Parathyroid adenoma (tissue), 2 donors: Measurements from ENCODE around the gene PRMT3.

Source experiments
- H2AFZ ChIP-seq: fragments of 300-600 bp; sonication (generic); one replicate; pipeline ENCODE4 v1.7.0; 2017; ENCODE audit warnings: antibody characterized with exemption, mild to moderate bottlenecking
- H3K27ac ChIP-seq: fragments of 300-600 bp; sonication (generic); one replicate; pipeline ENCODE4 v1.7.0; 2017
- H3K27me3 ChIP-seq: fragments of 300-600 bp; sonication (generic); one replicate; pipeline ENCODE4 v1.7.0; 2017; ENCODE audit warnings: low read length; ENCODE audit not compliant: control insufficient read depth, insufficient read depth
- H3K36me3 ChIP-seq: fragments of 300-600 bp; sonication (generic); one replicate; pipeline ENCODE4 v1.7.0; 2017; ENCODE audit warnings: low read length; ENCODE audit not compliant: control insufficient read depth, insufficient read depth
- H3K4me1 ChIP-seq: fragments of 300-600 bp; sonication (generic); one replicate; pipeline ENCODE4 v1.7.0; 2017; ENCODE audit warnings: control low read depth
- H3K4me2 ChIP-seq: fragments of 300-600 bp; sonication (generic); one replicate; pipeline ENCODE4 v1.7.0; 2017; ENCODE audit warnings: low read length
- H3K4me3 ChIP-seq: fragments of 300-600 bp; sonication (generic); one replicate; pipeline ENCODE4 v1.7.0; 2017; ENCODE audit warnings: low read depth, low read length
- H3K79me2 ChIP-seq: fragments of 300-600 bp; sonication (generic); one replicate; pipeline ENCODE4 v1.7.0; 2017; ENCODE audit warnings: control low read depth
- H3K9ac ChIP-seq: fragments of 300-600 bp; sonication (generic); one replicate; pipeline ENCODE4 v1.7.0; 2017; ENCODE audit warnings: mild to moderate bottlenecking
- H3K9me3 ChIP-seq: fragments of 300-600 bp; sonication (generic); one replicate; pipeline ENCODE4 v1.7.0; 2017; ENCODE audit warnings: low read length; ENCODE audit not compliant: control insufficient read depth
- TF ChIP-seq, protein P1 (sequence below): fragments of 300-600 bp; sonication (generic); IDR thresholded peaks from one replicate; pipeline ENCODE4 v1.7.0; 2017; ENCODE audit warnings: antibody characterized with exemption, mild to moderate bottlenecking
- donor health status: primary hyperparathyroidism.

Gene PRMT3

DNA sequence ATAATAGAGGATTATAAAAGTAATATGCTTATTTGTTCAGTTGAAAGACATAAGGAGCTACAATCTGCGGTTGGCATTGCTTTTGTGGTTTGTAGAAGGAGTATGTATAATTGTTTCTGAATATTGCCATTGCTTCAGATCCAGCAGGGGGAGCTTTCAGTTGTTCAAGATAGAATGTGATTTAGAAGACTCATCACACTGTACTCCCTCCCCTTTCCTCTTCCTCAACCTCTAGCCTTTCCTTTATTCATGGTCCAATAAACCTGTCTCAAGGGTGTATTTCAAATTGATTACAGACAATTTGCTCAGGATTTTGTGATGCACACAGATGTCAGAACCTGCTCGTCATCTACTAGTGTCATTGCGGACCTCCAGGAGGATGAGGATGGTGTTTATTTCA is 9.8 kb downstream of the PRMT3 start:
- no peak overlapping the region for H3K4me2 ChIP-seq
- no peaks in the 10 kb centered on the region for H3K79me2 ChIP-seq
- H3K36me3 ChIP-seq: no peaks in the 10 kb centered on the region
- no peak overlapping the region for H2AFZ ChIP-seq
- TF ChIP-seq, protein P1, sequence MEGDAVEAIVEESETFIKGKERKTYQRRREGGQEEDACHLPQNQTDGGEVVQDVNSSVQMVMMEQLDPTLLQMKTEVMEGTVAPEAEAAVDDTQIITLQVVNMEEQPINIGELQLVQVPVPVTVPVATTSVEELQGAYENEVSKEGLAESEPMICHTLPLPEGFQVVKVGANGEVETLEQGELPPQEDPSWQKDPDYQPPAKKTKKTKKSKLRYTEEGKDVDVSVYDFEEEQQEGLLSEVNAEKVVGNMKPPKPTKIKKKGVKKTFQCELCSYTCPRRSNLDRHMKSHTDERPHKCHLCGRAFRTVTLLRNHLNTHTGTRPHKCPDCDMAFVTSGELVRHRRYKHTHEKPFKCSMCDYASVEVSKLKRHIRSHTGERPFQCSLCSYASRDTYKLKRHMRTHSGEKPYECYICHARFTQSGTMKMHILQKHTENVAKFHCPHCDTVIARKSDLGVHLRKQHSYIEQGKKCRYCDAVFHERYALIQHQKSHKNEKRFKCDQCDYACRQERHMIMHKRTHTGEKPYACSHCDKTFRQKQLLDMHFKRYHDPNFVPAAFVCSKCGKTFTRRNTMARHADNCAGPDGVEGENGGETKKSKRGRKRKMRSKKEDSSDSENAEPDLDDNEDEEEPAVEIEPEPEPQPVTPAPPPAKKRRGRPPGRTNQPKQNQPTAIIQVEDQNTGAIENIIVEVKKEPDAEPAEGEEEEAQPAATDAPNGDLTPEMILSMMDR: peak; percentile 24
- H3K27me3 ChIP-seq: no peaks in the 10 kb centered on the region
- no peak overlapping the region for H3K27ac ChIP-seq
- no peak overlapping the region for H3K4me3 ChIP-seq
- no peaks in the 10 kb centered on the region for H3K9me3 ChIP-seq
- H3K4me1 ChIP-seq: no peaks in the 10 kb centered on the region
- no peak overlapping the region for H3K9ac ChIP-seq

DNA sequence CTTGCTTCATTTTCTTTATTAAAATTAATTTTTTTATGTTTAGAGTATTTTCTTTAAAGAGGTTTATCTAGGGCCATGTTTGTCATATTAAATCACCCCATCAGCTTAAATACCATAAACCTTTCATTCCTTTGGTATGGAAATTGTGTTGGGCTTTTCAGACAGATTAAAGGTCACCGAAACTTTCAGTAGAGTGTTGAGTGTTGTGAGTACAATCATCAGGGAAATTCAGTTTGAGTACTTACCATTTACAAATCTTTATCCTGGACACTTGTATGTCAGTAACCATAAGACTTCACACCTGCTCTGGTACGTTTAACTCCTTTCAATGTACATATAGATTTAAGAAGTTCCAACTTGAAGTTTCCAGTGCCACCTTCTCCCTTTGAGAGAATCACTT is 12.0 kb downstream of the PRMT3 start:
- no peak overlapping the region for H3K4me2 ChIP-seq
- no peak overlapping the region for H3K9ac ChIP-seq
- H3K36me3 ChIP-seq: no peaks in the 10 kb centered on the region
- no peaks in the 10 kb centered on the region for H3K9me3 ChIP-seq
- TF ChIP-seq, protein P1: no peak
- H3K4me3 ChIP-seq: no peak overlapping the region
- H2AFZ ChIP-seq: no peak overlapping the region
- H3K27ac ChIP-seq: no peak overlapping the region
- no peaks in the 10 kb centered on the region for H3K4me1 ChIP-seq
- H3K27me3 ChIP-seq: no peaks in the 10 kb centered on the region
- H3K79me2 ChIP-seq: no peaks in the 10 kb centered on the region

DNA sequence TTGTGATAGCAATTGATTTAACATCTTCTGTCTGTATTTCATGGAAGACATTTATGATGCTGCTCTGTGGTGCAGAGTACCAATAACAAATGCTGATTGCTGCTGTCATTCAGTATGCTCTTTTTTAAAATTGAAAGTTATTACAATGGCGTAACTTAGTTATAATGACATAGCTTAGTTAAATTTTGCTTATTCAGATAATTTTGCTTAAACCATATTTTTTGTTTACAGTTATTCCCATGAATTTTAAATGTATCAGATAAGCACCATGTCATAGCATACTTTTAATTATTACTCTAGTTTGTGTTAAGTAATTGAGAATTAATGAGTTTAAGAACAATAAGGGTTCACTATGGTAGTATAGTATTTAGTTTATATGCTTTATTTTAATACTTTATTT is 15.5 kb downstream of the PRMT3 start:
- Histone ChIP-seq H2AFZ (no peak overlapping the region), H3K9me3 (no peaks in the 10 kb centered on the region), H3K4me3 (no peak overlapping the region), H3K27me3 (no peaks in the 10 kb centered on the region), H3K9ac (no peak overlapping the region), H3K79me2 (no peaks in the 10 kb centered on the region), H3K27ac (no peak overlapping the region), H3K4me2 (no peak overlapping the region), H3K4me1 (no peaks in the 10 kb centered on the region), H3K36me3 (no peaks in the 10 kb centered on the region)
- TF ChIP-seq, protein P1: no peak

DNA sequence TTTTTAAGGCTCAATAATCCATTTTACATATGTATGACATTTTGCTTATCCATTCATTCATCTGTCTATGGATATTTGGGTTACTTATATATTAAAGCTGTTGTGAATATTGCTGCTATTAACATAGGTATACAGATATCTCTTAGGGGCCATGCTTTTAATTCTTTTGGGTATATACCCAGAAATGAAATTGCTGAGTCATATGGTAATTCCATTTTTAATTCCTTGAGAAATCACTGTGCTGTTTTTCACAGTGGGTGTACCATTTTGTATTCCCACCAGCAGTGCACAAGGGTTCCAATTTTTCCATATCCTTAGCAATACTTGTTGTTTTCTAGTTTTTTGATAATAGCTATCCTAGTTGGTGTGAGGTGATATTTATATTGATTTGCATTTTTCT is 19.0 kb downstream of the PRMT3 start:
- no peak overlapping the region for H2AFZ ChIP-seq
- no peak overlapping the region for H3K27ac ChIP-seq
- no peak overlapping the region for H3K9ac ChIP-seq
- TF ChIP-seq, protein P1: no peak
- H3K4me2 ChIP-seq: no peak overlapping the region
- H3K27me3 ChIP-seq: no peaks in the 10 kb centered on the region
- no peaks in the 10 kb centered on the region for H3K79me2 ChIP-seq
- no peak overlapping the region for H3K4me3 ChIP-seq
- H3K9me3 ChIP-seq: no peaks in the 10 kb centered on the region
- H3K36me3 ChIP-seq: no peaks in the 10 kb centered on the region
- no peaks in the 10 kb centered on the region for H3K4me1 ChIP-seq

DNA sequence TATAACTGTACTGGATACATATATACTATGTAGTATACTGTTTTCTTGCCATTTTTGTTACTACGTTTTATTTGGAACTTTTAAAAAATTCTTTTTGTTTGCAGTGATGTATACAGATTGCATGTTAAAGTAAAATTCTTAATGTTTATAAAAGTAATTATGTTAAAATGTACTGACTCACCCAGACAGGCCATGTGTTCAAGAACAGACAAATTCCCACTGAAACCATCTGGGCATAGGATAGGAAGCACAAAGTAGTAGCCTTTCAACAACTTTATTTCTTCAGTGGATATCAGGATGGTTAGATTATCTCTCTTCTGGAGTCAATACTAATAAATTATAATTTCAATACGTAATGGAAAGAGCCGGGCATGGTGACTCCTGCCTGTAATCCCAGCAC is 19.8 kb downstream of the PRMT3 start:
- TF ChIP-seq, protein P1: no peak
- H3K4me3 ChIP-seq: no peak overlapping the region
- no peak overlapping the region for H3K4me2 ChIP-seq

More for the DNA sequence above, 19.8 kb downstream of the PRMT3 start:
- no peaks in the 10 kb centered on the region for H3K9me3 ChIP-seq
- no peaks in the 10 kb centered on the region for H3K27me3 ChIP-seq
- no peaks in the 10 kb centered on the region for H3K36me3 ChIP-seq
- H3K79me2 ChIP-seq: no peaks in the 10 kb centered on the region
- H3K9ac ChIP-seq: no peak overlapping the region
- no peak overlapping the region for H3K27ac ChIP-seq
- no peak overlapping the region for H2AFZ ChIP-seq
- H3K4me1 ChIP-seq: no peaks in the 10 kb centered on the region
